ENCODE measurements around the gene ARHGEF28. TPM values are rescaled to one million over a fixed set of nuclear protein-coding genes. Genes with fewer than 3 reads are reported as not detected.

ARHGEF28 gene
- total and polyA plus RNA-seq, 2 of the 13 experiments (the other 11 are each of a cell fraction or from before 2014, with no cell fraction given), result 17.4 to 34.1 TPM

GRCh38 chr5:73973135-73973534 is 347.1 kb downstream of the ARHGEF28 start:
- FAIRE-seq, result no peak
- 72% methylated on average over 3 of the region's 3 CpGs for WGBS (ENCODE audit: low lambda C conversion rate)
- no peaks in the 10 kb centered on the region for H3K79me2 ChIP-seq (ENCODE audit: insufficient read depth, low read length)

GRCh38 chr5:73974871-73975360 is 348.9 kb downstream of the ARHGEF28 start:
- peak; percentile 75 for ATAC-seq
- TF ChIP-seq SKI (IDR thresholded peaks at IDR 0.05; ENCODE audit: partially characterized antibody) (peak; percentile 58), TEF (CRISPR knock-in tag; IDR thresholded peaks at IDR 0.05) (no peak), RCOR2 (CRISPR knock-in tag; IDR thresholded peaks at IDR 0.05) (0 out of 2 replicates have a peak, but pooled peaks have one; percentile 32), EZH2 (conservative IDR thresholded peaks at IDR 0.05; ENCODE audit: low read depth, low read length) (no peak), SALL1 (CRISPR knock-in tag; IDR thresholded peaks at IDR 0.05) (peak; percentile 39; the same call in 1 of the 2 replicates), SOX6 (IDR thresholded peaks at IDR 0.05) (no peak), SOX6 (CRISPR knock-in tag; IDR thresholded peaks at IDR 0.05) (peak; percentile 88), NCOR1 (IDR thresholded peaks at IDR 0.05; ENCODE audit: borderline replicate concordance, low read length) (no peak), CREBL2 (CRISPR knock-in tag; IDR thresholded peaks at IDR 0.05; ENCODE audit: borderline replicate concordance) (no peak), SOX13 (IDR thresholded peaks at IDR 0.05) (no peak), SOX13 (CRISPR knock-in tag; conservative IDR thresholded peaks at IDR 0.05 in 1 of 2, IDR thresholded peaks at IDR 0.05 in 1 of 2) (peak in 1 of 2 experiments; percentile 60; a peak in 1 of 4 replicates), ZNF362 (CRISPR knock-in tag; IDR thresholded peaks at IDR 0.05; ENCODE audit: borderline replicate concordance) (peak; percentile 69)

More at GRCh38 chr5:73973135-73973534, 347.1 kb downstream of the ARHGEF28 start:
- DNase-seq (ENCODE audit: low spot score) (no peak), ATAC-seq (no peak)
- Histone ChIP-seq H2AFZ (ENCODE audit: low read length) (no peak overlapping the region), H3K9ac (ENCODE audit: insufficient read depth, low read depth, low read length) (no peak overlapping the region), H3K4me1 (ENCODE audit: insufficient read depth, low read length) (peaks cover 8% of the 10 kb centered on the region), H3K27me3 (ENCODE audit: control insufficient read depth in 1 of 2, insufficient read depth in 2 of 2, low read length in 2 of 2) (peaks cover 0 to 3% of the 10 kb centered on the region in 2 experiments; a peak in 2 of 5 replicates), H3K4me3 (replicated peaks in 1 of 3; ENCODE audit: insufficient read depth in 1 of 3, low read depth in 2 of 3, low read length in 3 of 3) (no peak overlapping the region), H3K9me3 (ENCODE audit: low read length) (no peaks in the 10 kb centered on the region), H3K36me3 (replicated peaks in 1 of 2; ENCODE audit: control insufficient read depth in 1 of 2, insufficient read depth in 2 of 2, low read length in 2 of 2) (no peaks in the 10 kb centered on the region), H4K20me1 (ENCODE audit: insufficient read depth, low read length) (no peaks in the 10 kb centered on the region), H3K4me2 (ENCODE audit: low read depth, low read length) (no peak overlapping the region), H3K27ac (ENCODE audit: extremely low read length, insufficient read depth, low read length) (no peak overlapping the region)
- no TSS peak for BruUV-seq (replicated peaks)
- TF ChIP-seq THRA (CRISPR knock-in tag; IDR thresholded peaks at IDR 0.05; ENCODE audit: borderline replicate concordance), result no peak
- TF ChIP-seq ATF7 (IDR thresholded peaks at IDR 0.05), result peak; percentile 51
- no peak for TF ChIP-seq ATF7 (CRISPR knock-in tag; IDR thresholded peaks at IDR 0.05)
- in situ Hi-C loops (cut with HindIII; ENCODE audit: extremely low pct_ligation_motif_present, low pct_unique_long_range_greater_than_20kb), result no loop called here
- POLR2A ChIA-PET, result no interaction called here
- CTCF ChIA-PET (ENCODE audit: low intra/inter-chr PET ratio, low total read pairs), result no interaction called here
- intact Hi-C loops (cut with micrococcal nuclease; ENCODE audit: unreplicated experiment), result no loop called here

More at GRCh38 chr5:73974871-73975360, 348.9 kb downstream of the ARHGEF28 start:
- peak; percentile 23 for FAIRE-seq
- POLR2A ChIA-PET, result interaction anchor here (0.9 kb wide), 1 partner anchor 666 kb away, joined by 7 read pairs; the partner anchor contains the start of gene ENC1
- no peak overlapping the region for H3K9ac ChIP-seq (ENCODE audit: insufficient read depth, low read depth, low read length)
- no peaks in the 10 kb centered on the region for H3K9me3 ChIP-seq (ENCODE audit: low read length)
- H3K36me3 ChIP-seq (replicated peaks in 1 of 2; ENCODE audit: control insufficient read depth in 1 of 2, insufficient read depth in 2 of 2, low read length in 2 of 2), result no peaks in the 10 kb centered on the region
- H3K27ac ChIP-seq (ENCODE audit: extremely low read length, insufficient read depth, low read length), result no peak overlapping the region
- no peak overlapping the region for H3K4me3 ChIP-seq (replicated peaks in 1 of 3; ENCODE audit: insufficient read depth in 1 of 3, low read depth in 2 of 3, low read length in 3 of 3)
- H3K79me2 ChIP-seq (ENCODE audit: insufficient read depth, low read length), result no peaks in the 10 kb centered on the region
- DNase-seq (ENCODE audit: low spot score), result peak; percentile 43
- H2AFZ ChIP-seq (ENCODE audit: low read length), result no peak overlapping the region
- no peak overlapping the region for H3K4me2 ChIP-seq (ENCODE audit: low read depth, low read length)
- 1% methylated on average over 4 of the region's 4 CpGs for WGBS (ENCODE audit: low lambda C conversion rate)
- no peaks in the 10 kb centered on the region for H4K20me1 ChIP-seq (ENCODE audit: insufficient read depth, low read length)
- peaks cover 8% of the 10 kb centered on the region for H3K4me1 ChIP-seq (ENCODE audit: insufficient read depth, low read length)
- CTCF ChIA-PET (ENCODE audit: low intra/inter-chr PET ratio, low total read pairs), result no interaction called here
- BruUV-seq (replicated peaks), result no TSS peak
- in situ Hi-C loops (cut with HindIII; ENCODE audit: extremely low pct_ligation_motif_present, low pct_unique_long_range_greater_than_20kb), result no loop called here
- peaks cover 0 to 3% of the 10 kb centered on the region in 2 experiments; a peak in 2 of 5 replicates for H3K27me3 ChIP-seq (ENCODE audit: control insufficient read depth in 1 of 2, insufficient read depth in 2 of 2, low read length in 2 of 2)
- intact Hi-C loops (cut with micrococcal nuclease; ENCODE audit: unreplicated experiment), result no loop called here
